ENCODE measurements around the gene KHNYN.

KHNYN gene

GRCh38 chr14:24434036-24434435 lies 4.3 kb downstream of the KHNYN start:
- in situ Hi-C loops (cut with HindIII; ENCODE audit: low sequenced_read_pairs), result loop anchor here (10.0 kb wide), 1 partner anchor 99 kb away; the partner anchor contains the start of genes ADCY4 and RIPK3

GRCh38 chr14:24434676-24435075 lies 4.9 kb downstream of the KHNYN start:
- TF ChIP-seq CTCF (IDR thresholded peaks at IDR 0.05; ENCODE audit: low read depth, low read length), result no peak
- no peak overlapping the region for H3K4me3 ChIP-seq (ENCODE audit: low read depth, low read length)
- in situ Hi-C loops (cut with HindIII; ENCODE audit: low sequenced_read_pairs), result loop anchor here (10.0 kb wide), 1 partner anchor 100 kb away; the partner anchor contains the start of genes ADCY4 and RIPK3
- no peak for DNase-seq (ENCODE audit: low read depth, low spot score)

More at GRCh38 chr14:24434036-24434435, 4.3 kb downstream of the KHNYN start:
- DNase-seq (ENCODE audit: low read depth, low spot score), result no peak
- no peak for TF ChIP-seq CTCF (IDR thresholded peaks at IDR 0.05; ENCODE audit: low read depth, low read length)
- no peak overlapping the region for H3K4me3 ChIP-seq (ENCODE audit: low read depth, low read length)

GRCh38 chr14:24435192-24435810 lies 5.5 kb downstream of the KHNYN start:
- in situ Hi-C loops (cut with HindIII; ENCODE audit: low sequenced_read_pairs), result loop anchor here (10.0 kb wide), 1 partner anchor 100 kb away; the partner anchor contains the start of genes ADCY4 and RIPK3
- no peak for TF ChIP-seq CTCF (IDR thresholded peaks at IDR 0.05; ENCODE audit: low read depth, low read length)
- H3K4me3 ChIP-seq (ENCODE audit: low read depth, low read length), result no peak overlapping the region
- no peak for DNase-seq (ENCODE audit: low read depth, low spot score)

- no peak overlapping the region for H3K4me3 ChIP-seq (ENCODE audit: low read depth, low read length)
- DNase-seq (ENCODE audit: low read depth, low spot score), result no peak
- TF ChIP-seq CTCF (IDR thresholded peaks at IDR 0.05; ENCODE audit: low read depth, low read length), result no peak
- in situ Hi-C loops (cut with HindIII; ENCODE audit: low sequenced_read_pairs), result loop anchor here (10.0 kb wide), 1 partner anchor 101 kb away; the partner anchor contains the start of genes ADCY4 and RIPK3
Measured at GRCh38 chr14:24435998-24436354, 6.2 kb downstream of the KHNYN start.

- in situ Hi-C loops (cut with HindIII; ENCODE audit: low sequenced_read_pairs), result loop anchor here (10.0 kb wide), 1 partner anchor 102 kb away; the partner anchor contains the start of genes ADCY4 and RIPK3
- no peak overlapping the region for H3K4me3 ChIP-seq (ENCODE audit: low read depth, low read length)
- peak; percentile 76 for TF ChIP-seq CTCF (IDR thresholded peaks at IDR 0.05; ENCODE audit: low read depth, low read length)
- peak; percentile 79 for DNase-seq (ENCODE audit: low read depth, low spot score)
Measured at GRCh38 chr14:24436355-24437019, 6.7 kb downstream of the KHNYN start.

- DNase-seq (ENCODE audit: low read depth, low spot score), result no peak
- H3K4me3 ChIP-seq (ENCODE audit: low read depth, low read length), result no peak overlapping the region
- no peak for TF ChIP-seq CTCF (IDR thresholded peaks at IDR 0.05; ENCODE audit: low read depth, low read length)
- in situ Hi-C loops (cut with HindIII; ENCODE audit: low sequenced_read_pairs), result loop anchor here (10.0 kb wide), 1 partner anchor 102 kb away; the partner anchor contains the start of genes ADCY4 and RIPK3
Measured at GRCh38 chr14:24437020-24437735, 7.4 kb downstream of the KHNYN start.
